Spleen (tissue), 7 donors: ENCODE measurements around the gene BRD3OS.
A peak's percentile ranks its signal among the peaks of the same experiment; 100 is the strongest.

Experiments used
- POLR2A ChIP-seq, 3 donors: fragments of 450-650 bp; IDR thresholded peaks; one replicate each; pipeline ENCODE4 v1.5.1; 2017; ENCODE audit warnings: antibody characterized with exemption in 3 of 3, mild to moderate bottlenecking in 1 of 3
- POLR2AphosphoS5 ChIP-seq, 3 donors: sonication (generic); formaldehyde crosslinking; IDR thresholded peaks; one replicate each; pipeline ENCODE4 v1.5.1; 2017; ENCODE audit warnings: antibody characterized with exemption in 3 of 3
- TF ChIP-seq, protein P1 (sequence below), 11 experiments: fragments of 200-600 bp in 7 of 11; fragments of 450-650 bp in 4 of 11; sonication (generic) in 4 of 11; IDR thresholded peaks in 8 of 11; conservative IDR thresholded peaks in 3 of 11; 1 replicate in 7 of 11; 2 replicates in 4 of 11; pipeline versions ENCODE4 v1.4.0 to v1.8.0; 2016 to 2021; ENCODE audit warnings: antibody characterized with exemption in 11 of 11, inconsistent platforms in 4 of 11, mild to moderate bottlenecking in 1 of 11
- donor health status: DM: no; HTN: no; CAD: no; lungs with moderate emphysema.
- donor health status: DM: no; HTN: no; CAD: no.
- donor health status: DM: no; HTN: no; CAD: no.

DNA sequence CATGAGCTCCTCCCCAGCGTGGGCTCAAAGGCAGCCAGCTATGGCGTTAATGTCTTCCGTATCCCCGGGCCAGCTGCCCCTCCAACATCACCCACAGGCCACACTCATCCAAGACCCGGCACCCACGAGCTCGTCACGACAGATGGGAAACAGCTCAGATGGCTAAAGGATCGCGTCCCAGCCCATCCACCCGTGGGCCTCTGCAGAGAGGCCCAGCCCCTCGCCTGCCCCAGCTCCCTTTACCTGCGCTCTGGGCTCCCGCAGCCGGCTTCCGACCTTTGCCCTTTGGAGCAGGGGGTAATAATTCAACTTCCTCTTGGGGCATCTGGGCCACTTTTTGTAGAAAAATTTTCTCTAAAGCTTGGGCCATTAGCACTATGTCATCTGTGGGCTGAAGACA, 26.0 kb downstream of the BRD3OS start:
- peak in 1 of 3 donors; percentile 15 for TF ChIP-seq POLR2AphosphoS5 (IDR thresholded peaks at IDR 0.05)
- TF ChIP-seq, protein P1, sequence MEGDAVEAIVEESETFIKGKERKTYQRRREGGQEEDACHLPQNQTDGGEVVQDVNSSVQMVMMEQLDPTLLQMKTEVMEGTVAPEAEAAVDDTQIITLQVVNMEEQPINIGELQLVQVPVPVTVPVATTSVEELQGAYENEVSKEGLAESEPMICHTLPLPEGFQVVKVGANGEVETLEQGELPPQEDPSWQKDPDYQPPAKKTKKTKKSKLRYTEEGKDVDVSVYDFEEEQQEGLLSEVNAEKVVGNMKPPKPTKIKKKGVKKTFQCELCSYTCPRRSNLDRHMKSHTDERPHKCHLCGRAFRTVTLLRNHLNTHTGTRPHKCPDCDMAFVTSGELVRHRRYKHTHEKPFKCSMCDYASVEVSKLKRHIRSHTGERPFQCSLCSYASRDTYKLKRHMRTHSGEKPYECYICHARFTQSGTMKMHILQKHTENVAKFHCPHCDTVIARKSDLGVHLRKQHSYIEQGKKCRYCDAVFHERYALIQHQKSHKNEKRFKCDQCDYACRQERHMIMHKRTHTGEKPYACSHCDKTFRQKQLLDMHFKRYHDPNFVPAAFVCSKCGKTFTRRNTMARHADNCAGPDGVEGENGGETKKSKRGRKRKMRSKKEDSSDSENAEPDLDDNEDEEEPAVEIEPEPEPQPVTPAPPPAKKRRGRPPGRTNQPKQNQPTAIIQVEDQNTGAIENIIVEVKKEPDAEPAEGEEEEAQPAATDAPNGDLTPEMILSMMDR (IDR thresholded peaks at IDR 0.05 in 8 of 11, conservative IDR thresholded peaks at IDR 0.05 in 3 of 11): no peak
- TF ChIP-seq POLR2A (IDR thresholded peaks at IDR 0.05): no peak
